Liver (tissue), 9 donors: ENCODE data around the gene SMG5. TPM values are rescaled to one million over a fixed set of nuclear protein-coding genes. Genes with fewer than 3 reads are reported as not detected.

Source experiments
- DNase-seq: peaks from one replicate; pipeline ENCODE4 v3.0.0-alpha.2; 2017; ENCODE audit warnings: low spot score
- H3K27ac ChIP-seq, 2 donors: one replicate each; pipeline ENCODE4 v1.7.0; 2013; ENCODE audit warnings: inconsistent platforms in 2 of 2, low read length in 2 of 2, control low read depth in 1 of 2, low read depth in 1 of 2, mild to moderate bottlenecking in 1 of 2
- H3K27me3 ChIP-seq, 4 donors: one replicate each; pipeline versions ENCODE4 v1.6.1 to v1.7.0; 2013; ENCODE audit warnings: low read length in 3 of 4, inconsistent platforms in 1 of 4, mild to moderate bottlenecking in 1 of 4, moderate library complexity in 1 of 4; ENCODE audit not compliant: control insufficient read depth in 4 of 4, insufficient read depth in 4 of 4
- H3K36me3 ChIP-seq, 4 donors: one replicate each; pipeline versions ENCODE4 v1.6.1 to v1.7.0; 2013; ENCODE audit warnings: low read length in 3 of 4, mild to moderate bottlenecking in 3 of 4, low read depth in 1 of 4, moderate library complexity in 1 of 4; ENCODE audit not compliant: control insufficient read depth in 4 of 4, insufficient read depth in 3 of 4
- H3K4me1 ChIP-seq, 4 donors: one replicate each; pipeline versions ENCODE4 v1.6.1 to v1.7.0; 2013; ENCODE audit warnings: low read length in 3 of 4, mild to moderate bottlenecking in 3 of 4, moderate library complexity in 1 of 4; ENCODE audit not compliant: control insufficient read depth in 4 of 4, insufficient read depth in 4 of 4
- H3K4me3 ChIP-seq, 3 donors: one replicate each; pipeline versions ENCODE4 v1.6.1 to v1.7.0; 2013; ENCODE audit warnings: low read length in 3 of 3, control low read depth in 1 of 3, low read depth in 1 of 3, mild to moderate bottlenecking in 1 of 3
- H3K9ac ChIP-seq, 2 donors: one replicate each; pipeline ENCODE4 v1.7.0; 2013; ENCODE audit warnings: low read length in 2 of 2, mild to moderate bottlenecking in 2 of 2, moderate library complexity in 2 of 2, control low read depth in 1 of 2, low read depth in 1 of 2
- H3K9me3 ChIP-seq, 4 donors: one replicate each; pipeline versions ENCODE4 v1.6.1 to v1.7.0; 2013; ENCODE audit warnings: low read length in 3 of 4; ENCODE audit not compliant: control insufficient read depth in 4 of 4
- EGR1 ChIP-seq, 2 donors: IDR thresholded peaks; 2 replicates each; pipeline ENCODE4 v1.6.1; 2016 to 2018; ENCODE audit warnings: antibody characterized with exemption in 2 of 2, low read depth in 2 of 2
- FOXA1 ChIP-seq: IDR thresholded peaks from 2 replicates; pipeline ENCODE4 v1.6.1; 2016; ENCODE audit warnings: antibody characterized with exemption
- FOXA2 ChIP-seq: IDR thresholded peaks from 2 replicates; pipeline ENCODE4 v1.6.1; 2016; ENCODE audit warnings: antibody characterized with exemption
- HNF4G ChIP-seq: IDR thresholded peaks from 2 replicates; pipeline ENCODE4 v1.6.1; 2016; ENCODE audit warnings: antibody characterized with exemption
- RAD21 ChIP-seq, 2 donors: IDR thresholded peaks; 2 replicates each; pipeline ENCODE4 v1.6.1; 2016; ENCODE audit warnings: antibody characterized with exemption in 2 of 2, mild to moderate bottlenecking in 2 of 2
- TAF1 ChIP-seq: conservative IDR thresholded peaks from 2 replicates; pipeline ENCODE4 v1.6.1; 2016; ENCODE audit warnings: antibody characterized with exemption, mild to moderate bottlenecking
- WGBS: extraction: QIAGEN DNeasy Blood & Tissue Kit; methylation state at CpG from one replicate; pipeline ENCODE4 v1.1.7; 2013; 5-methylcytosine and 5-hydroxymethylcytosine counted together
- polyA plus RNA-seq, 2 donors: library from polyadenylated mRNA; stranded (reverse) in 1 of 2; unstranded in 1 of 2; fragments of 200-250 nt in 1 of 2; fragments of >200 nt in 1 of 2; fragmentation: Nextera tagmentation in 1 of 2; extraction: Ambion mirVana in 1 of 2; gene quantifications; one replicate each; pipeline versions ENCODE4 v1.2.1 to v1.2.3, GENCODE V29; 2013 to 2015
- total RNA-seq, 2 donors: library from RNA; depleted of rRNA; stranded (reverse); fragments of >200 nt; gene quantifications; one replicate each; pipeline ENCODE4 v1.2.3, GENCODE V29; 2014
- TF ChIP-seq, protein P1 (sequence below): IDR thresholded peaks from 2 replicates; pipeline ENCODE4 v1.6.1; 2016; ENCODE audit warnings: antibody characterized with exemption
- TF ChIP-seq, protein P2 (sequence below): fragments of 150-350 bp; IDR thresholded peaks from 2 replicates; pipeline ENCODE4 v1.5.1; 2017; ENCODE audit warnings: improper control_type of control experiment, low read depth, low read length; ENCODE audit not compliant: missing input control
- TF ChIP-seq, protein P3 (sequence below): IDR thresholded peaks from 2 replicates; pipeline ENCODE4 v1.6.1; 2016; ENCODE audit warnings: antibody characterized with exemption, mild to moderate bottlenecking
- donor health status: healthy.
- donor health status: healthy.
- donor health status: healthy.
- donor health status: healthy.
- donor health status: healthy.

SMG5 gene
- total and polyA plus RNA-seq, 4 donors = 22.9 to 59.1 (median 35.7) TPM

DNA sequence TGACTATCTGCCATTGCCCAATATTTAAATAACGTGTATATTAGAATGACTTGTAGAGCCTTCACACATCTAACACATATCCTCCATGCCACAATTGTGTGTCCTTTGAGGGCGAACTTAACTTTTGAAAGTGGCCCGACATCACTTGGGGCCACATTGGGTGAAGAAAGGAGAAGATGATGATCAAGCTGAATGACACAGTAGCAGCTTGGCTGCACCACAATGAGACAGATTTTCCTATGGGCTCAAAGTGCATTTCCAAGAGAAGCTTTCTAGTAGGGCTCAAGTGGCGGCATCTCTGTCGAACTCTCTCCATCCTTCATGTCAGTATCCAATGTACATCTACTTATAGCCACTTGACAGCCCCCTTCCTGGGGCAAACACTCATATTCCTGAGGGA, 44.4 kb downstream of the SMG5 start:
- TF ChIP-seq, protein P1, sequence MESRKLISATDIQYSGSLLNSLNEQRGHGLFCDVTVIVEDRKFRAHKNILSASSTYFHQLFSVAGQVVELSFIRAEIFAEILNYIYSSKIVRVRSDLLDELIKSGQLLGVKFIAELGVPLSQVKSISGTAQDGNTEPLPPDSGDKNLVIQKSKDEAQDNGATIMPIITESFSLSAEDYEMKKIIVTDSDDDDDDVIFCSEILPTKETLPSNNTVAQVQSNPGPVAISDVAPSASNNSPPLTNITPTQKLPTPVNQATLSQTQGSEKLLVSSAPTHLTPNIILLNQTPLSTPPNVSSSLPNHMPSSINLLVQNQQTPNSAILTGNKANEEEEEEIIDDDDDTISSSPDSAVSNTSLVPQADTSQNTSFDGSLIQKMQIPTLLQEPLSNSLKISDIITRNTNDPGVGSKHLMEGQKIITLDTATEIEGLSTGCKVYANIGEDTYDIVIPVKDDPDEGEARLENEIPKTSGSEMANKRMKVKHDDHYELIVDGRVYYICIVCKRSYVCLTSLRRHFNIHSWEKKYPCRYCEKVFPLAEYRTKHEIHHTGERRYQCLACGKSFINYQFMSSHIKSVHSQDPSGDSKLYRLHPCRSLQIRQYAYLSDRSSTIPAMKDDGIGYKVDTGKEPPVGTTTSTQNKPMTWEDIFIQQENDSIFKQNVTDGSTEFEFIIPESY = no peak
- TF ChIP-seq, protein P2, sequence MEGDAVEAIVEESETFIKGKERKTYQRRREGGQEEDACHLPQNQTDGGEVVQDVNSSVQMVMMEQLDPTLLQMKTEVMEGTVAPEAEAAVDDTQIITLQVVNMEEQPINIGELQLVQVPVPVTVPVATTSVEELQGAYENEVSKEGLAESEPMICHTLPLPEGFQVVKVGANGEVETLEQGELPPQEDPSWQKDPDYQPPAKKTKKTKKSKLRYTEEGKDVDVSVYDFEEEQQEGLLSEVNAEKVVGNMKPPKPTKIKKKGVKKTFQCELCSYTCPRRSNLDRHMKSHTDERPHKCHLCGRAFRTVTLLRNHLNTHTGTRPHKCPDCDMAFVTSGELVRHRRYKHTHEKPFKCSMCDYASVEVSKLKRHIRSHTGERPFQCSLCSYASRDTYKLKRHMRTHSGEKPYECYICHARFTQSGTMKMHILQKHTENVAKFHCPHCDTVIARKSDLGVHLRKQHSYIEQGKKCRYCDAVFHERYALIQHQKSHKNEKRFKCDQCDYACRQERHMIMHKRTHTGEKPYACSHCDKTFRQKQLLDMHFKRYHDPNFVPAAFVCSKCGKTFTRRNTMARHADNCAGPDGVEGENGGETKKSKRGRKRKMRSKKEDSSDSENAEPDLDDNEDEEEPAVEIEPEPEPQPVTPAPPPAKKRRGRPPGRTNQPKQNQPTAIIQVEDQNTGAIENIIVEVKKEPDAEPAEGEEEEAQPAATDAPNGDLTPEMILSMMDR = no peak
- no peak for TF ChIP-seq TAF1
- TF ChIP-seq, protein P3, sequence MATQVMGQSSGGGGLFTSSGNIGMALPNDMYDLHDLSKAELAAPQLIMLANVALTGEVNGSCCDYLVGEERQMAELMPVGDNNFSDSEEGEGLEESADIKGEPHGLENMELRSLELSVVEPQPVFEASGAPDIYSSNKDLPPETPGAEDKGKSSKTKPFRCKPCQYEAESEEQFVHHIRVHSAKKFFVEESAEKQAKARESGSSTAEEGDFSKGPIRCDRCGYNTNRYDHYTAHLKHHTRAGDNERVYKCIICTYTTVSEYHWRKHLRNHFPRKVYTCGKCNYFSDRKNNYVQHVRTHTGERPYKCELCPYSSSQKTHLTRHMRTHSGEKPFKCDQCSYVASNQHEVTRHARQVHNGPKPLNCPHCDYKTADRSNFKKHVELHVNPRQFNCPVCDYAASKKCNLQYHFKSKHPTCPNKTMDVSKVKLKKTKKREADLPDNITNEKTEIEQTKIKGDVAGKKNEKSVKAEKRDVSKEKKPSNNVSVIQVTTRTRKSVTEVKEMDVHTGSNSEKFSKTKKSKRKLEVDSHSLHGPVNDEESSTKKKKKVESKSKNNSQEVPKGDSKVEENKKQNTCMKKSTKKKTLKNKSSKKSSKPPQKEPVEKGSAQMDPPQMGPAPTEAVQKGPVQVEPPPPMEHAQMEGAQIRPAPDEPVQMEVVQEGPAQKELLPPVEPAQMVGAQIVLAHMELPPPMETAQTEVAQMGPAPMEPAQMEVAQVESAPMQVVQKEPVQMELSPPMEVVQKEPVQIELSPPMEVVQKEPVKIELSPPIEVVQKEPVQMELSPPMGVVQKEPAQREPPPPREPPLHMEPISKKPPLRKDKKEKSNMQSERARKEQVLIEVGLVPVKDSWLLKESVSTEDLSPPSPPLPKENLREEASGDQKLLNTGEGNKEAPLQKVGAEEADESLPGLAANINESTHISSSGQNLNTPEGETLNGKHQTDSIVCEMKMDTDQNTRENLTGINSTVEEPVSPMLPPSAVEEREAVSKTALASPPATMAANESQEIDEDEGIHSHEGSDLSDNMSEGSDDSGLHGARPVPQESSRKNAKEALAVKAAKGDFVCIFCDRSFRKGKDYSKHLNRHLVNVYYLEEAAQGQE = no peak
- TF ChIP-seq FOXA2 = no peak
- no peak for TF ChIP-seq FOXA1
- Histone ChIP-seq H3K27me3 (no peaks in the 10 kb centered on the region), H3K9me3 (no peaks in the 10 kb centered on the region), H3K4me1 (no peaks in the 10 kb centered on the region), H3K36me3 (peaks cover 10 to 57% (median 30%) of the 10 kb centered on the region in 4 donors), H3K27ac (no peak overlapping the region), H3K4me3 (no peak overlapping the region), H3K9ac (no peak overlapping the region)
- WGBS = 96% methylated on average over 5 of the region's 5 CpGs
- no peak for DNase-seq

DNA sequence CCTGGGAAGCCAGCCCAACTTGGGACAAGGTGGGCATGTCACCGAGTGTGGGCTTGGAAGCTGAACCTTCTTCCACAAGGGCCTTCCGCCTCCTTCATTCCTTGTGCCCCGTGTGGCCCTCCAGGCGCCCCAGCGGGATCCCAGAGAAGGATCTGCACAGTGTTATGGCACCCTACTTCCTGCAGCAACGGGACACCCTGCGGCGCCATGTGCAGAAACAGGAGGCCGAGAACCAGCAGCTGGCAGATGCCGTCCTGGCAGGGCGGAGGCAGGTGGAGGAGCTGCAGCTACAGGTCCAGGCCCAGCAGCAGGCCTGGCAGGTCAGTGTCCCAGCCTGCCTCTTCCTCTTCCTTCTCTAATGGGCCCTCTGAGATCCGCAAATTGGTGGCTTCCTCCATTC, 46.5 kb downstream of the SMG5 start:
- no peak overlapping the region for H3K27ac ChIP-seq
- H3K36me3 ChIP-seq = peaks cover 10 to 53% (median 31%) of the 10 kb centered on the region in 4 donors
- H3K9me3 ChIP-seq = no peaks in the 10 kb centered on the region
- no peaks in the 10 kb centered on the region for H3K27me3 ChIP-seq
- H3K4me3 ChIP-seq = no peak overlapping the region
- H3K4me1 ChIP-seq = no peaks in the 10 kb centered on the region
- TF ChIP-seq, protein P3 = no peak
- no peak for TF ChIP-seq HNF4G
- TF ChIP-seq EGR1 (IDR thresholded peaks at IDR 0.05; ENCODE audit: low read depth in 2 of 2) = no peak
- no peak for TF ChIP-seq RAD21 (IDR thresholded peaks at IDR 0.05)
- no peak overlapping the region for H3K9ac ChIP-seq
- 97% methylated on average over 12 of the region's 12 CpGs for WGBS
- DNase-seq = no peak
